ENCODE measurements around the gene WDR5.

DNA sequence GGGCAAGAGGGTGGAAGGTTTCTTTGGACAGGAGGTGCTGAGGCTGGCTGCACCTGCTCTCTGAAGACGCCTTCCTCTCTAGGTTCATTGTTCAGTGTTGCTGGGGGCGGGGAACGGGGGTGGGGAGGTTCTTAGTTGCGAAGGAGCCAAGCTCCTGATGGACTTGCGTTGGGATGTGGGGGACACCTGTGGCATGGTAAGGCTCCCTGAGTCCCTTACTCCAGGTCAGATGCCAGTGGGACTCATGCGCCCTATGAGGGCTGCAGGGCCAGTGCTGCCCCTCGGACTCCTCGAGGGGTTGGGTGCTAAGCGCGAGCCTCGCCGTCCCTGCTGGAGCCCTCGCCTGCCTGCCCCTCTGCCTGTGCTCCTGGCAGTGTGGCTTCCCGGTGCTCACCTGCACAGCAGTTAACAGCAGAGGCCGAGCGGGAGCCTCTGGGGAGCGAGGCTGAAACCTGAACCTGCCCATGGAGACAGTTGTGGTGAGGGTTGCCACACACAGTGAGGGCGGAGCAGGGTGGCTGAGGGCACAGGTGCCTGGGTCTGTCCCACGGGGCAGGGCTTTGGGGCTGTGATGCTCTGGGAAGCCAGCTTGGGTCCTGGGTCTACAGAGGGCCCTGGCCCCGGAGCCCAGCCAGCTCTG is 23.0 kb downstream of the WDR5 start:
- TF ChIP-seq, protein P1, sequence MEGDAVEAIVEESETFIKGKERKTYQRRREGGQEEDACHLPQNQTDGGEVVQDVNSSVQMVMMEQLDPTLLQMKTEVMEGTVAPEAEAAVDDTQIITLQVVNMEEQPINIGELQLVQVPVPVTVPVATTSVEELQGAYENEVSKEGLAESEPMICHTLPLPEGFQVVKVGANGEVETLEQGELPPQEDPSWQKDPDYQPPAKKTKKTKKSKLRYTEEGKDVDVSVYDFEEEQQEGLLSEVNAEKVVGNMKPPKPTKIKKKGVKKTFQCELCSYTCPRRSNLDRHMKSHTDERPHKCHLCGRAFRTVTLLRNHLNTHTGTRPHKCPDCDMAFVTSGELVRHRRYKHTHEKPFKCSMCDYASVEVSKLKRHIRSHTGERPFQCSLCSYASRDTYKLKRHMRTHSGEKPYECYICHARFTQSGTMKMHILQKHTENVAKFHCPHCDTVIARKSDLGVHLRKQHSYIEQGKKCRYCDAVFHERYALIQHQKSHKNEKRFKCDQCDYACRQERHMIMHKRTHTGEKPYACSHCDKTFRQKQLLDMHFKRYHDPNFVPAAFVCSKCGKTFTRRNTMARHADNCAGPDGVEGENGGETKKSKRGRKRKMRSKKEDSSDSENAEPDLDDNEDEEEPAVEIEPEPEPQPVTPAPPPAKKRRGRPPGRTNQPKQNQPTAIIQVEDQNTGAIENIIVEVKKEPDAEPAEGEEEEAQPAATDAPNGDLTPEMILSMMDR (IDR thresholded peaks at IDR 0.05; ENCODE audit: poor library complexity): no peak
- TF ChIP-seq EZH2phosphoT487 (IDR thresholded peaks at IDR 0.05; ENCODE audit: low read depth, severe bottlenecking, unreplicated experiment): no peak

Data from hepatocyte (in vitro differentiated cells).